K562 (cell line): ENCODE data around the gene TBX6. TPM values are rescaled to one million over a fixed set of nuclear protein-coding genes. Genes with fewer than 3 reads are reported as not detected.
A peak's percentile ranks its signal among the peaks of the same experiment; 100 is the strongest.

Experiments used
- ATAC-seq: fragments of 200-7000 bp; cut with Tn5 transposase; 3 replicates; pipeline ENCODE4 v1.9.1; 2020; ENCODE audit warnings: moderate library complexity
- BruUV-seq: library from RNA; stranded (reverse); fragments of 400-500 nt; replicated peaks from 2 replicates; lab custom pipeline; 2021; lab: Mats Ljungman, UMichigan
- CTCF ChIA-PET: fragments of 300-600 bp; formaldehyde crosslinking; extraction: SDS; loops from one replicate; lab custom pipeline; 2021; ENCODE audit warnings: low intra/inter-chr PET ratio; lab: Yijun Ruan, JAX
- POLR2A ChIA-PET: fragments of 300-600, 350-650 bp; sonication (Branson Sonifier 250); formaldehyde crosslinking; extraction: SDS; loops from one replicate; lab custom pipeline; 2021; ENCODE audit warnings: antibody characterized with exemption, inconsistent platforms; lab: Yijun Ruan, JAX
- DNase-seq, 4 experiments: peaks; one replicate each; pipeline versions ENCODE4 v3.0.0 to v3.0.0-alpha.2; 2011 to 2018; ENCODE audit warnings: low spot score in 3 of 4, mixed read lengths in 3 of 4; ENCODE audit errors: extremely low read depth in 1 of 4
- FAIRE-seq: peaks from 2 replicates; lab custom pipeline; 2011; peaks lifted over from hg19 to GRCh38; lab: Jason Lieb, UNC
- H2AFZ ChIP-seq: 2 replicates; pipeline ENCODE4 v1.6.0; 2011; ENCODE audit warnings: low read depth, low read length, control low read depth, inconsistent platforms
- H3K27ac ChIP-seq: fragments of 200-600 bp; 3 replicates; pipeline ENCODE4 v1.8.0; 2011; ENCODE audit warnings: low read depth, mild to moderate bottlenecking, control low read depth, inconsistent platforms, low read length, moderate library complexity, mixed read lengths; ENCODE audit errors: extremely low read depth
- H3K27me3 ChIP-seq, 2 experiments: fragments of 300-600 bp in 1 of 2; 2 replicates in 1 of 2; 3 replicates in 1 of 2; pipeline versions ENCODE4 v1.6.0 to v1.8.0; 2011; ENCODE audit warnings: inconsistent platforms in 2 of 2, low read length in 2 of 2, mild to moderate bottlenecking in 1 of 2, mixed read lengths in 1 of 2, moderate library complexity in 1 of 2; ENCODE audit not compliant: control insufficient read depth in 2 of 2, insufficient read depth in 2 of 2
- H3K36me3 ChIP-seq: fragments of 300-600 bp; 3 replicates; pipeline ENCODE4 v1.8.0; 2011; ENCODE audit warnings: mild to moderate bottlenecking, low read length, inconsistent platforms; ENCODE audit not compliant: control insufficient read depth, insufficient read depth
- H3K4me1 ChIP-seq, 2 experiments: fragments of 200-600 bp in 1 of 2; replicated peaks in 1 of 2; 2 replicates in 1 of 2; 3 replicates in 1 of 2; pipeline versions ENCODE4 v1.5.1 to v1.8.0; 2011; ENCODE audit warnings: inconsistent platforms in 2 of 2, low read length in 2 of 2, mild to moderate bottlenecking in 1 of 2, mixed read lengths in 1 of 2, moderate library complexity in 1 of 2; ENCODE audit not compliant: control insufficient read depth in 2 of 2, insufficient read depth in 2 of 2
- H3K4me2 ChIP-seq: 2 replicates; pipeline ENCODE4 v1.6.1; 2011; ENCODE audit warnings: low read length, control low read depth, inconsistent platforms, mixed read lengths; ENCODE audit not compliant: insufficient read depth
- H3K4me3 ChIP-seq: fragments of 200-600 bp; sonication (generic), shearing (Covaris generic); 2 replicates; pipeline ENCODE4 v1.5.1; 2016; ENCODE audit warnings: control low read depth, inconsistent platforms
- H3K79me2 ChIP-seq: fragments of 200-600 bp; 3 replicates; pipeline ENCODE4 v1.8.0; 2011; ENCODE audit warnings: low read length, inconsistent platforms; ENCODE audit not compliant: control insufficient read depth, insufficient read depth
- H3K9ac ChIP-seq, 2 experiments: 2 replicates each; pipeline versions ENCODE4 v1.6.0 to v1.6.1; 2011; ENCODE audit warnings: low read depth in 2 of 2, low read length in 2 of 2, control low read depth in 1 of 2, inconsistent platforms in 1 of 2, mild to moderate bottlenecking in 1 of 2, mixed read lengths in 1 of 2; ENCODE audit not compliant: insufficient read depth in 1 of 2
- H3K9me1 ChIP-seq: one replicate; pipeline ENCODE4 v1.6.0; 2011; ENCODE audit warnings: inconsistent platforms, mild to moderate bottlenecking, low read length, moderate library complexity; ENCODE audit not compliant: control insufficient read depth, insufficient read depth
- H3K9me3 ChIP-seq: replicated peaks from 2 replicates; pipeline ENCODE4 v1.5.1; 2011; ENCODE audit warnings: low read depth, low read length, inconsistent platforms; ENCODE audit not compliant: control insufficient read depth, insufficient read depth
- H4K20me1 ChIP-seq: replicated peaks from 2 replicates; pipeline ENCODE4 v1.6.1; 2011; ENCODE audit warnings: low read length, inconsistent platforms, mixed read lengths; ENCODE audit not compliant: control insufficient read depth, insufficient read depth
- CREB1 ChIP-seq, 2 experiments: sonication (generic) in 1 of 2; formaldehyde crosslinking in 1 of 2; IDR thresholded peaks; 2 replicates each; pipeline versions ENCODE4 v1.6.1 to v1.8.0; 2012 to 2022; ENCODE audit warnings: inconsistent platforms in 1 of 2, mild to moderate bottlenecking in 1 of 2, missing genetic modification reagents in 1 of 2, moderate library complexity in 1 of 2
- CTCF ChIP-seq, 3 experiments: IDR thresholded peaks in 2 of 3; conservative IDR thresholded peaks in 1 of 3; 2 replicates each; pipeline ENCODE4 v1.5.1; 2011 to 2012; ENCODE audit warnings: low read length in 3 of 3, mild to moderate bottlenecking in 3 of 3, control low read depth in 2 of 3, improper control_type of control experiment in 1 of 3, inconsistent platforms in 1 of 3, low read depth in 1 of 3, mixed read lengths in 1 of 3, moderate library complexity in 1 of 3; ENCODE audit not compliant: insufficient read depth in 2 of 3
- ETV1 ChIP-seq: fragments of 450-650 bp; conservative IDR thresholded peaks from 2 replicates; pipeline ENCODE4 v1.6.1; 2016; ENCODE audit warnings: missing genetic modification characterization, control low read depth, low read depth, missing compliant biosample characterization
- ETV5 ChIP-seq: sonication (generic); formaldehyde crosslinking; IDR thresholded peaks from 2 replicates; pipeline ENCODE4 v1.4.0; 2020; ENCODE audit warnings: low read depth, mild to moderate bottlenecking, missing genetic modification reagents
- HOMEZ ChIP-seq: fragments of 250-450 bp; sonication (Bioruptor Pico); IDR thresholded peaks from 2 replicates; pipeline ENCODE4 v1.4.0; 2020; ENCODE audit warnings: mild to moderate bottlenecking, moderate library complexity
- KDM5B ChIP-seq: fragments of 200-600 bp; sonication (generic); IDR thresholded peaks from 2 replicates; pipeline ENCODE4 v1.6.1; 2012; ENCODE audit warnings: low read depth, mild to moderate bottlenecking, moderate library complexity, low read length, control low read depth, inconsistent platforms; ENCODE audit not compliant: insufficient replicate concordance
- MIER1 ChIP-seq: fragments of 450-650 bp; IDR thresholded peaks from 2 replicates; pipeline ENCODE4 v1.6.1; 2016; ENCODE audit warnings: antibody characterized with exemption, mild to moderate bottlenecking, low read depth
- NFRKB ChIP-seq: fragments of 450-650 bp; IDR thresholded peaks from 2 replicates; pipeline ENCODE4 v1.6.1; 2016; ENCODE audit warnings: low read depth
- SAFB ChIP-seq: fragments of 200-400 bp; formaldehyde crosslinking; IDR thresholded peaks from 2 replicates; pipeline ENCODE4 v1.6.1; 2017; ENCODE audit warnings: low read depth, low read length, borderline replicate concordance
- SIN3B ChIP-seq: fragments of 450-650 bp; IDR thresholded peaks from 2 replicates; pipeline ENCODE4 v1.6.1; 2017; ENCODE audit warnings: low read depth, mild to moderate bottlenecking, moderate library complexity
- SIX5 ChIP-seq, 2 experiments: IDR thresholded peaks; 2 replicates each; pipeline ENCODE4 v1.6.1; 2011; ENCODE audit warnings: low read length in 2 of 2, borderline replicate concordance in 1 of 2, low read depth in 1 of 2, mild to moderate bottlenecking in 1 of 2, moderate library complexity in 1 of 2; ENCODE audit not compliant: insufficient read depth in 1 of 2
- ZNF217 ChIP-seq: sonication (generic); formaldehyde crosslinking; IDR thresholded peaks from 2 replicates; pipeline ENCODE4 v1.8.0; 2022; ENCODE audit warnings: mild to moderate bottlenecking, missing genetic modification reagents
- ZNF311 ChIP-seq: fragments of 250-450 bp; sonication (Bioruptor Pico); IDR thresholded peaks from 2 replicates; pipeline ENCODE4 v1.4.0; 2020; ENCODE audit warnings: mild to moderate bottlenecking, moderate library complexity
- ZNF583 ChIP-seq: fragments of 250-450 bp; sonication (Bioruptor Pico); IDR thresholded peaks from 2 replicates; pipeline ENCODE4 v1.4.0; 2020
- WGBS: fragments of 100-300 bp; shearing (Covaris generic); methylation state at CpG from one replicate; pipeline ENCODE4 v1.1.6; 2016; ENCODE audit warnings: low coverage, mixed read lengths; ENCODE audit not compliant: insufficient coverage; ENCODE audit errors: missing lambda C conversion rate; 5-methylcytosine and 5-hydroxymethylcytosine counted together
- in situ Hi-C: fragments of 300-500 bp; cut with MboI; formaldehyde crosslinking; loops from 4 replicates; pipeline ENCODE4 v1.15.0; 2018; ENCODE audit warnings: inconsistent platforms, mixed read lengths
- intact Hi-C: fragments of 100-400 bp; cut with micrococcal nuclease; formaldehyde crosslinking; loops from 2 replicates; pipeline ENCODE4 v1.14.2; 2022
- polyA plus RNA-seq, 8 experiments: library from polyadenylated mRNA; depleted of rRNA in 4 of 8; stranded (reverse) in 5 of 8; unstranded in 3 of 8; fragments of >200 nt; fragmentation: Nextera tagmentation in 2 of 8; fragmentation: Illumina TruSeq in 1 of 8; extraction: Ambion mirVana in 2 of 8; extraction: Trizol in 1 of 8; gene quantifications; 2 replicates each; pipeline versions ENCODE4 v1.2.1 to v1.2.3, GENCODE V29; 2011 to 2014; ENCODE audit warnings: inconsistent platforms in 1 of 8, missing spikeins in 1 of 8
- total RNA-seq, 7 experiments: library from RNA; depleted of rRNA in 6 of 7; stranded (reverse); fragments of >200 nt in 6 of 7; fragmentation: Illumina TruSeq in 2 of 7; extraction: Trizol in 2 of 7; gene quantifications; 2 replicates each; pipeline versions ENCODE4 v1.2.1 to v1.2.3, GENCODE V29; 2011 to 2021; ENCODE audit warnings: low replicate concordance in 1 of 7
- TF ChIP-seq, protein P1 (sequence below): fragments of 250-450 bp; sonication (Bioruptor Pico); IDR thresholded peaks from 2 replicates; pipeline ENCODE4 v1.4.0; 2020; ENCODE audit warnings: mild to moderate bottlenecking

Gene TBX6
- total and polyA plus RNA-seq, 9 of the 15 experiments (the other 6 are each of a cell fraction or from before 2014, with no cell fraction given) = 0.07 to 0.58 (median 0.11) TPM; not detected in 2

DNA sequence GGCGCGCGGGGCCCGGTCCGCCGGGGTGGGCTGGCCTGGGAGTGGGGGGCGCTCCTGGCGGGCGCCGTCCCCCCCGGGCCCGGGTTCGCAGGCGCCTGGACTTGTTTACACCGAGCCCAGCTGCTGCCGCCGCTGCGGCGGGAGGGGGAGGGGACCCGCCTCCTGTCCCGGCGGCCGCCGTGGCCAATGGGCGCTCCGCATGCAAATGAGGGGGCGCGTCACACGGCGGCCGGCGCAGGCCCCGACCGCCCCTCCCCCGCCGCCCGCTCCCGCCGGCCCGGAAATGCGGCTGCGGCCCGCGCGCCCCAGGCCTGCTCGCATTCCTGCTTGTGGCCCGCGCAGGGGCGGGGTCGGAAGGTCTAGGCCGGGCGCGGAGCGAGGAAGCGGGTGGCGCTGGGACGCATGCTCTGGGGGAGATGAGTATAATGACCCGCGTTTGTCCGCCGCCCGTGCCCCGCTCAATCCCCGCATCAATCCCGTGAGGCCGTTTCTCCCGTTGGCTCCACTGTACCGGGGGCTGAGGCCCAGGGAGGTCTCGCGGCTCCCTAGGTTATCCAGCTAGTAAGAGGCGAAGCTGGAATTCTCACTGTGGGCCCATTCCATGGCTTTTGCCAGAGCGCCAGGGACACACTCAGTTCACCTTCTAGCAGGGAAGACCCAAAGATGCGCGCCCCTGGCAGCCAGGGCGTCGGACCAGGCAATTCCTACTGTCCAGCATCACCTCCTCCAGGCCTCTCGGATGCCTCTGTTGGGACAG is 4.6 kb upstream of the TBX6 start, which contains the start of gene YPEL3:
TSS of gene YPEL3 (minus strand) at position 109 of the 757 bp plus-strand sequence. CDS start 731 bp downstream, outside the sequence.
- Histone ChIP-seq H3K27ac (peak within 1 kb of the TSS; percentile 88), H3K4me3 (peak within 1 kb of the TSS; percentile 33), H3K36me3 (no peaks in the 10 kb centered on the region; the same call in 2 of the 3 replicates), H4K20me1 (no peaks in the 10 kb centered on the region), H2AFZ (peak within 1 kb of the TSS; percentile 96), H3K9me1 (no peaks in the 10 kb centered on the region), H3K27me3 (no peaks in the 10 kb centered on the region), H3K79me2 (peaks cover 3% of the 10 kb centered on the region; the same call in 1 of the 3 replicates), H3K4me2 (peak within 1 kb of the TSS; percentile 78), H3K9ac (peak within 1 kb of the TSS; percentile 71 to 91), H3K4me1 (peaks cover 28 to 51% of the 10 kb centered on the region in 2 experiments), H3K9me3 (peaks cover 21% of the 10 kb centered on the region)
- DNase-seq (peak; percentile 93 to 98 (median 98)), FAIRE-seq (peak; percentile 56), ATAC-seq (peak; percentile 73)
- BruUV-seq = TSS peak; percentile 61
- ChIA-PET CTCF (no interaction called here), POLR2A (interaction anchor here (1.0 to 1.7 kb wide), 5 partner anchors 15 to 22 kb away, joined by 3 to 5 read pairs (median 3); no protein-coding TSS in a partner anchor)
- WGBS = 28% methylated on average over 24 of the region's 77 CpGs
- in situ Hi-C loops (no loop called here), intact Hi-C loops (loop anchor here (10.0 kb wide), 1 partner anchor 559 kb away; the partner anchor contains the start of genes FBRS and PRR14)
- TF ChIP-seq SIN3B = no peak
- TF ChIP-seq CREB1 (IDR thresholded peaks at IDR 0.05) = peak; percentile 55; the same call in 1 of the 2 replicates
- no peak; the same call in 1 of the 2 replicates for TF ChIP-seq CREB1 (CRISPR knock-in tag; IDR thresholded peaks at IDR 0.05)
- TF ChIP-seq KDM5B = peak; percentile 41
- no peak for TF ChIP-seq SAFB
- TF ChIP-seq, protein P1, sequence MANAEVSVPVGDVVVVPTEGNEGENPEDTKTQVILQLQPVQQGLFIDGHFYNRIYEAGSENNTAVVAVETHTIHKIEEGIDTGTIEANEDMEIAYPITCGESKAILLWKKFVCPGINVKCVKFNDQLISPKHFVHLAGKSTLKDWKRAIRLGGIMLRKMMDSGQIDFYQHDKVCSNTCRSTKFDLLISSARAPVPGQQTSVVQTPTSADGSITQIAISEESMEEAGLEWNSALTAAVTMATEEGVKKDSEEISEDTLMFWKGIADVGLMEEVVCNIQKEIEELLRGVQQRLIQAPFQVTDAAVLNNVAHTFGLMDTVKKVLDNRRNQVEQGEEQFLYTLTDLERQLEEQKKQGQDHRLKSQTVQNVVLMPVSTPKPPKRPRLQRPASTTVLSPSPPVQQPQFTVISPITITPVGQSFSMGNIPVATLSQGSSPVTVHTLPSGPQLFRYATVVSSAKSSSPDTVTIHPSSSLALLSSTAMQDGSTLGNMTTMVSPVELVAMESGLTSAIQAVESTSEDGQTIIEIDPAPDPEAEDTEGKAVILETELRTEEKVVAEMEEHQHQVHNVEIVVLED (CRISPR knock-in tag) = peak; percentile 39; the same call in 1 of the 2 replicates
- TF ChIP-seq MIER1 = 0 out of 2 replicates have a peak, but pooled peaks have one; percentile 53
- peak; percentile 61; the same call in 1 of the 2 replicates for TF ChIP-seq ETV5 (CRISPR knock-in tag)
- TF ChIP-seq NFRKB = 0 out of 2 replicates have a peak, but pooled peaks have one; percentile 29
- TF ChIP-seq ZNF583 = 0 out of 2 replicates have a peak, but pooled peaks have one; percentile 44
- no peak for TF ChIP-seq CTCF (IDR thresholded peaks at IDR 0.05 in 2 of 3, conservative IDR thresholded peaks at IDR 0.05 in 1 of 3; ENCODE audit: insufficient read depth in 2 of 3, low read depth in 1 of 3, low read length in 3 of 3)
- TF ChIP-seq HOMEZ (CRISPR knock-in tag) = no peak
- no peak for TF ChIP-seq ZNF311
- no peak for TF ChIP-seq SIX5 (IDR thresholded peaks at IDR 0.05; ENCODE audit: borderline replicate concordance in 1 of 2, insufficient read depth in 1 of 2, low read depth in 1 of 2, low read length in 2 of 2)
- TF ChIP-seq ZNF217 (CRISPR knock-in tag) = no peak
- peak; percentile 31; the same call in 1 of the 2 replicates for TF ChIP-seq ETV1 (tag)
